Smooth muscle cell (in vitro differentiated cells): ENCODE results near the gene SH3BGRL2. TPM values are rescaled to one million over a fixed set of nuclear protein-coding genes. Genes with fewer than 3 reads are reported as not detected.

Source experiments
- DNase-seq: peaks from one replicate; lab custom pipeline; 2025; ENCODE audit not compliant: unreplicated experiment; lab: John Stamatoyannopoulos, UW
- H2AFZ ChIP-seq: fragments of 200-600 bp; sonication (generic); 2 replicates; pipeline ENCODE4 v1.6.0; 2016; ENCODE audit warnings: antibody characterized with exemption, low read depth, mild to moderate bottlenecking
- H3F3A ChIP-seq: fragments of 200-600 bp; sonication (generic); 2 replicates; pipeline ENCODE4 v1.6.0; 2017; ENCODE audit warnings: antibody characterized with exemption, low read depth
- H3K27ac ChIP-seq: fragments of 200-600 bp; sonication (generic); 2 replicates; pipeline ENCODE4 v1.5.1; 2016; ENCODE audit warnings: low read depth, mild to moderate bottlenecking
- H3K27me3 ChIP-seq: fragments of 200-600 bp; sonication (generic); 2 replicates; pipeline ENCODE4 v1.6.1; 2016; ENCODE audit warnings: low read depth, mild to moderate bottlenecking
- H3K36me3 ChIP-seq: fragments of 200-600 bp; sonication (generic); 2 replicates; pipeline ENCODE4 v1.5.1; 2016; ENCODE audit warnings: low read depth
- H3K4me1 ChIP-seq: fragments of 200-600 bp; sonication (generic); 2 replicates; pipeline ENCODE4 v1.5.1; 2016; ENCODE audit warnings: low read depth
- H3K4me2 ChIP-seq: fragments of 200-600 bp; sonication (generic); 2 replicates; pipeline ENCODE4 v1.6.0; 2016; ENCODE audit warnings: mild to moderate bottlenecking
- H3K4me3 ChIP-seq: fragments of 200-600 bp; sonication (generic); 2 replicates; pipeline ENCODE4 v1.5.1; 2016; ENCODE audit warnings: mild to moderate bottlenecking
- H3K79me2 ChIP-seq: fragments of 200-600 bp; sonication (generic); 2 replicates; pipeline ENCODE4 v1.6.0; 2016; ENCODE audit warnings: low read depth, mild to moderate bottlenecking
- H3K9ac ChIP-seq: fragments of 200-600 bp; sonication (generic); 2 replicates; pipeline ENCODE4 v1.6.0; 2016; ENCODE audit warnings: low read depth
- H3K9me3 ChIP-seq: fragments of 200-600 bp; sonication (generic); replicated peaks from 2 replicates; pipeline ENCODE4 v1.5.1; 2016; ENCODE audit warnings: low read depth
- H4K20me1 ChIP-seq: fragments of 200-600 bp; sonication (generic); 2 replicates; pipeline ENCODE4 v1.6.0; 2016; ENCODE audit warnings: low read depth
- CTCF ChIP-seq: fragments of 200-600 bp; sonication (generic); IDR thresholded peaks from 2 replicates; pipeline ENCODE4 v1.5.1; 2017; ENCODE audit warnings: borderline replicate concordance, mild to moderate bottlenecking, antibody characterized with exemption; ENCODE audit not compliant: insufficient read depth, poor library complexity, severe bottlenecking
- WGBS: methylation state at CpG from one replicate; pipeline ENCODE4 v1.1.7; 2016; ENCODE audit warnings: low lambda C conversion rate; 5-methylcytosine and 5-hydroxymethylcytosine counted together
- polyA plus RNA-seq: library from polyadenylated mRNA; unstranded; fragments of >200 nt; fragmentation: Nextera tagmentation; extraction: Ambion mirVana; gene quantifications from 2 replicates; pipeline ENCODE4 v1.2.1, GENCODE V29; 2016
- total RNA-seq: library from RNA; depleted of rRNA; stranded (reverse); fragments of >200 nt; gene quantifications from 2 replicates; pipeline ENCODE4 v1.2.3, GENCODE V29; 2014

SH3BGRL2 gene
- total and polyA plus RNA-seq, 2 experiments from 2014 or later = 4.5 to 15.1 TPM

- 94% methylated on average over 2 of the region's 2 CpGs for WGBS
- no peak overlapping the region for H3K9ac ChIP-seq
- no peaks in the 10 kb centered on the region for H3K4me1 ChIP-seq
- no peak overlapping the region for H3K4me3 ChIP-seq
- H3F3A ChIP-seq = no peaks in the 10 kb centered on the region
- no peak for DNase-seq
- no peaks in the 10 kb centered on the region for H3K27me3 ChIP-seq
- no peak overlapping the region for H2AFZ ChIP-seq
- H3K27ac ChIP-seq = no peak overlapping the region
- no peaks in the 10 kb centered on the region for H3K36me3 ChIP-seq
- H3K4me2 ChIP-seq = no peak overlapping the region
- H4K20me1 ChIP-seq = no peaks in the 10 kb centered on the region
- no peaks in the 10 kb centered on the region for H3K79me2 ChIP-seq
- no peak for TF ChIP-seq CTCF
- H3K9me3 ChIP-seq = no peaks in the 10 kb centered on the region
These were observed 93.7 kb downstream of the SH3BGRL2 start for GRCh38 chr6:79724816-79725215.

GRCh38 chr6:79731471-79731870, 100.3 kb downstream of the SH3BGRL2 start:
- no peak for TF ChIP-seq CTCF
- no peaks in the 10 kb centered on the region for H4K20me1 ChIP-seq
- H3K4me1 ChIP-seq = peaks cover 15% of the 10 kb centered on the region
- no peak overlapping the region for H3K9ac ChIP-seq
- 72% methylated on average over 4 of the region's 4 CpGs for WGBS
- H3K27me3 ChIP-seq = no peaks in the 10 kb centered on the region
- no peak overlapping the region for H3K4me3 ChIP-seq
- no peak overlapping the region for H2AFZ ChIP-seq
- no peak overlapping the region for H3K4me2 ChIP-seq
- no peaks in the 10 kb centered on the region for H3F3A ChIP-seq
- no peak for DNase-seq
- no peak overlapping the region for H3K27ac ChIP-seq
- H3K9me3 ChIP-seq = no peaks in the 10 kb centered on the region
- no peaks in the 10 kb centered on the region for H3K79me2 ChIP-seq
- no peaks in the 10 kb centered on the region for H3K36me3 ChIP-seq

DNA sequence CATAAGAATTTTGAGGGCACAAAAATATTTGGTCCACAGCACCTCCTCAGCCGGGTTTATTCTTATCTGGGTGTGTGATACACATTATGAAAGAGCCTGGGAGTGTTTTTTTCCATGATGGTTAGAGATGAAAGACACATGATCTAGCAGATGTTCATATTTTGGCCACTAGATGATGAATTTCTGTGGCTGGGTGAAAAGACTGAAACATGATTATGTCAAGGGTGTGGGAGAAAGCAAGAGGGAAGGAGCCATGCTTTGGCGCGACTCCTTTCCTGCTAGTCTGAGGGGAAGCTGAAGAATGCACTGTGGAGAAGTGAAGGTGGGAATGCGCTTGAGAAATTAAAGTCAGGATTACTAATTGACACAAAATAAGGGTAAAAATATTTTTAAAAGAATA, 102.3 kb downstream of the SH3BGRL2 start:
- no peaks in the 10 kb centered on the region for H3K9me3 ChIP-seq
- no peaks in the 10 kb centered on the region for H3K27me3 ChIP-seq
- no peaks in the 10 kb centered on the region for H3F3A ChIP-seq
- no peaks in the 10 kb centered on the region for H3K36me3 ChIP-seq
- H3K9ac ChIP-seq = no peak overlapping the region
- H3K27ac ChIP-seq = no peak overlapping the region
- WGBS = 95% methylated on average over 4 of the region's 4 CpGs
- H3K4me3 ChIP-seq = no peak overlapping the region
- H4K20me1 ChIP-seq = no peaks in the 10 kb centered on the region
- H3K4me1 ChIP-seq = peaks cover 15% of the 10 kb centered on the region
- H3K79me2 ChIP-seq = no peaks in the 10 kb centered on the region
- H3K4me2 ChIP-seq = no peak overlapping the region
- DNase-seq = no peak
- H2AFZ ChIP-seq = no peak overlapping the region
- TF ChIP-seq CTCF = no peak

DNA sequence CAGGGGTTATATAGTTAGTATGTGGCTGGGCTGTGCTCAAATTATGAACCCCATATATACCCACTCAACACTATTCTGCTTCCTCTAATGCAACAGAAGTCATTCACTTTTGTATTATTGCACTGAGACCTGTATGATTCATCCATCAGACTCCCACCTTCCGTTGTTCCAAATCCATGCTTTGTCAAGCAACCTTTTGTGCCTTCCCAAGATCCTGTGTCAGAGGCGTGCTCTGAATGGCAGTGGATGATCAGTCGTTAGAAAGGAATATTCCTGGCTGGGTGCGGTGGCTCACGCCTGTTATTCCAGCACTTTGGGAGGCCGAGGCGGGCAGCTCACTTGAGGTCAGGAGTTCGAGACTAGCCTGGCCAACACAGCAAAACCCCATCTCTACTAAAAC, 103.2 kb downstream of the SH3BGRL2 start:
- no peaks in the 10 kb centered on the region for H3K9me3 ChIP-seq
- H4K20me1 ChIP-seq = no peaks in the 10 kb centered on the region
- no peak for TF ChIP-seq CTCF
- no peak overlapping the region for H3K27ac ChIP-seq
- no peaks in the 10 kb centered on the region for H3K79me2 ChIP-seq
- H3K4me2 ChIP-seq = no peak overlapping the region
- no peak for DNase-seq
- 95% methylated on average over 8 of the region's 8 CpGs for WGBS
- H3K27me3 ChIP-seq = no peaks in the 10 kb centered on the region
- H3K4me1 ChIP-seq = peaks cover 15% of the 10 kb centered on the region
- H3K36me3 ChIP-seq = no peaks in the 10 kb centered on the region
- H2AFZ ChIP-seq = no peak overlapping the region
- no peak overlapping the region for H3K9ac ChIP-seq
- no peaks in the 10 kb centered on the region for H3F3A ChIP-seq
- no peak overlapping the region for H3K4me3 ChIP-seq
